Fibroblast of lung (primary cell): ENCODE measurements around the gene PDZD4. TPM values are rescaled to one million over a fixed set of nuclear protein-coding genes. Genes with fewer than 3 reads are reported as not detected.

ENCODE experiments used
- DNase-seq, 2 donors: peaks; one replicate each; pipeline versions ENCODE4 v3.0.0 to v3.0.0-alpha.2; 2010; ENCODE audit warnings: low read depth in 2 of 2
- H2AFZ ChIP-seq: 2 replicates; pipeline ENCODE4 v1.5.1; 2012; ENCODE audit warnings: low read length, control low read depth, inconsistent platforms
- H3K27ac ChIP-seq: 2 replicates; pipeline ENCODE4 v1.5.1; 2011; ENCODE audit warnings: low read length, control low read depth; ENCODE audit not compliant: insufficient read depth
- H3K27me3 ChIP-seq: 2 replicates; pipeline ENCODE4 v1.5.1; 2011; ENCODE audit warnings: mild to moderate bottlenecking, low read length; ENCODE audit not compliant: control insufficient read depth, insufficient read depth
- H3K36me3 ChIP-seq: 2 replicates; pipeline ENCODE4 v1.5.1; 2011; ENCODE audit warnings: low read length; ENCODE audit not compliant: control insufficient read depth, insufficient read depth
- H3K4me1 ChIP-seq: 2 replicates; pipeline ENCODE4 v1.5.1; 2011; ENCODE audit warnings: low read length; ENCODE audit not compliant: control insufficient read depth, insufficient read depth; ENCODE audit errors: extremely low read depth
- H3K4me2 ChIP-seq: 2 replicates; pipeline ENCODE4 v1.5.1; 2011; ENCODE audit warnings: low read length, control low read depth; ENCODE audit not compliant: insufficient read depth; ENCODE audit errors: extremely low read depth
- H3K4me3 ChIP-seq, 4 experiments: fragments of 200-600 bp in 1 of 4; sonication (generic) in 1 of 4; replicated peaks in 1 of 4; 2 replicates each; pipeline ENCODE4 v1.5.1; 2011 to 2016; ENCODE audit warnings: low read length in 4 of 4, low read depth in 3 of 4, mild to moderate bottlenecking in 3 of 4, control low read depth in 2 of 4, inconsistent platforms in 1 of 4, mixed read lengths in 1 of 4; ENCODE audit not compliant: insufficient read depth in 1 of 4; ENCODE audit errors: control extremely low read depth in 1 of 4
- H3K79me2 ChIP-seq: 2 replicates; pipeline ENCODE4 v1.5.1; 2012; ENCODE audit warnings: mild to moderate bottlenecking, low read length, inconsistent platforms; ENCODE audit not compliant: control insufficient read depth, insufficient read depth
- H3K9ac ChIP-seq: 2 replicates; pipeline ENCODE4 v1.5.1; 2011; ENCODE audit warnings: mild to moderate bottlenecking, low read length, control low read depth; ENCODE audit not compliant: insufficient read depth
- H3K9me3 ChIP-seq: 2 replicates; pipeline ENCODE4 v1.5.1; 2012; ENCODE audit warnings: low read depth, low read length; ENCODE audit not compliant: control insufficient read depth, insufficient read depth
- H4K20me1 ChIP-seq: 2 replicates; pipeline ENCODE4 v1.5.1; 2011; ENCODE audit warnings: low read length; ENCODE audit not compliant: control insufficient read depth, insufficient read depth; ENCODE audit errors: extremely low read depth
- CTCF ChIP-seq, 2 donors: IDR thresholded peaks in 1 of 2; conservative IDR thresholded peaks in 1 of 2; 1 replicate in 1 of 2; 2 replicates in 1 of 2; pipeline ENCODE4 v1.5.1; 2011 to 2012; ENCODE audit warnings: low read length in 2 of 2, control low read depth in 1 of 2, inconsistent platforms in 1 of 2, low read depth in 1 of 2, mild to moderate bottlenecking in 1 of 2
- EZH2 ChIP-seq: IDR thresholded peaks from 2 replicates; pipeline ENCODE4 v1.5.1; 2012; ENCODE audit warnings: low read length, control low read depth, mild to moderate bottlenecking; ENCODE audit errors: missing control alignments
- polyA plus RNA-seq, 2 donors: library from polyadenylated mRNA; depleted of rRNA in 1 of 2; stranded (reverse) in 1 of 2; unstranded in 1 of 2; fragments of >200 nt; gene quantifications; 2 replicates each; pipeline ENCODE4 v1.2.1, GENCODE V29; 2011 to 2012; ENCODE audit warnings: missing spikeins in 1 of 2
- total RNA-seq: library from RNA; depleted of rRNA; stranded (reverse); fragments of >200 nt; gene quantifications from 2 replicates; pipeline ENCODE4 v1.2.1, GENCODE V29; 2014

Gene PDZD4
- total and polyA plus RNA-seq, 2 donors (not counting 1 experiment from before 2014, with no cell fraction given): under 0.01 to 0.10 TPM

DNA sequence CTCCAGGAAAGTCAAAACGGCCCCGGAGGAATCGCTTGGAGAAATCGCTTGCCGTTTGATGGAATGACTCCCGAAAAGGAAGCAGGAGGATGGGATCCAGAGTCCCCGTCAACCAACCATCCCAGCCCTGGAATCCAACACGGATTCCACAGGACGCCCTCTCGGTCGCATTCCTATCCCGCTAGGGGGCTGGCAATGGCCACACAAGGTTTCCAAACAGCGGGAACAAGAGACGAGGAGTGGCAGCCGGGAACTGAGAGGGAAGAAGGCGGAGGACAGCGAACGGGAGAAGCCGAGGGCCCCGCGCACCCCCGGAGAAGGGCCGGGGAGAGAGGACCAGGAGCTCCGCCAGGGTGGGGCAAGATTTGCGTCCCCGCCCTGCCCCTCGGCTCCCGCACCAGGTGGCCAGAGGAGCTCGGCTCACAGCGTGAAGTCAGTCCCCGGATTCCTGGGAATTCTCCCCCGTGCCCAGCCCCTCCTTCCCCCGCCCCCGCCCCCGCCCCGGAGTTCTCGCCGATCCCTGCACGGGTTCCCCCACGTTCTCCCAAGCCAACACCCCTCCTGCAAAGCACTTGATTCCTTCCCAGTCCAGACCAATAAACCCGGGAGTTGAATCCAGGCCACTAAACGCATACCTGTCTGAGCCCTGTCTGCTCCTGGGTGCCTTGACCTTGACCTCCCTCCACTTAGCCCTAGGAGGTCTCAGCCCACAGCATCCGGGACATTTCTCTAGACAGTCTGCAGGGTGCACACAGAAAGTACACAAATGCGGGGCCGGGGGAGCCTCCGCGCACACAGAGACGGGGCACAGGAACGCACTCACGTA, 1.4 kb downstream of the PDZD4 start:
- Histone ChIP-seq H3K27ac (no peak overlapping the region), H4K20me1 (no peaks in the 10 kb centered on the region), H3K9me3 (no peaks in the 10 kb centered on the region), H3K4me2 (no peak overlapping the region), H3K4me1 (no peaks in the 10 kb centered on the region), H3K27me3 (peaks cover 37% of the 10 kb centered on the region), H3K4me3 (no peak overlapping the region), H3K9ac (no peak overlapping the region), H3K36me3 (no peaks in the 10 kb centered on the region), H2AFZ (no peak overlapping the region), H3K79me2 (no peaks in the 10 kb centered on the region)
- no peak for DNase-seq
- TF ChIP-seq EZH2 (peak; percentile 74), CTCF (conservative IDR thresholded peaks at IDR 0.05 in 1 of 2, IDR thresholded peaks at IDR 0.05 in 1 of 2; ENCODE audit: low read depth in 1 of 2, low read length in 2 of 2) (no peak)

DNA sequence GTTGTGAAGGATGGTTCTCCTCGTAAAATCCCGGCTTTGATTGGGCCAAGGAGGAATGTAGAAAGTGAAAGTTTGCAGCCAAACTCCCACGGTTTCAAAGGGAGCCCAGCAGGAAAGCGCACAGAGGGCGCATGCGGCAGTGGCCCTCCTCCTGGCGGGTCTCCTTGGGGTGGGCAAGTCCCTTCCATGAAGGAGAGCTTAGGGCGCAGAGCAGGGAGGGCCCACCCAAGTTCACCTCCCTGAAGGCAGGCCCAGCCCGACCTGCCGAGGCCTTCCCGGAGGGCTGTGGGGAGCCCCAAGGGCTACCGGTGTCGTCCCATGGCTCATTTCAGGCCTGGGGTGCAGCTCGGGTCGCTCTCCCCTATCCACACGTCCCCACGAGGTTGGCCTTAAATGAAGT, 2.0 kb downstream of the PDZD4 start:
- Histone ChIP-seq H3K9ac (no peak overlapping the region), H3K36me3 (no peaks in the 10 kb centered on the region), H2AFZ (no peak overlapping the region), H3K9me3 (no peaks in the 10 kb centered on the region), H3K4me1 (no peaks in the 10 kb centered on the region), H4K20me1 (no peaks in the 10 kb centered on the region), H3K79me2 (no peaks in the 10 kb centered on the region), H3K27me3 (peaks cover 40% of the 10 kb centered on the region), H3K4me2 (no peak overlapping the region), H3K27ac (no peak overlapping the region), H3K4me3 (no peak overlapping the region)
- no peak for DNase-seq
- TF ChIP-seq EZH2 (no peak), CTCF (conservative IDR thresholded peaks at IDR 0.05 in 1 of 2, IDR thresholded peaks at IDR 0.05 in 1 of 2; ENCODE audit: low read depth in 1 of 2, low read length in 2 of 2) (no peak)

DNA sequence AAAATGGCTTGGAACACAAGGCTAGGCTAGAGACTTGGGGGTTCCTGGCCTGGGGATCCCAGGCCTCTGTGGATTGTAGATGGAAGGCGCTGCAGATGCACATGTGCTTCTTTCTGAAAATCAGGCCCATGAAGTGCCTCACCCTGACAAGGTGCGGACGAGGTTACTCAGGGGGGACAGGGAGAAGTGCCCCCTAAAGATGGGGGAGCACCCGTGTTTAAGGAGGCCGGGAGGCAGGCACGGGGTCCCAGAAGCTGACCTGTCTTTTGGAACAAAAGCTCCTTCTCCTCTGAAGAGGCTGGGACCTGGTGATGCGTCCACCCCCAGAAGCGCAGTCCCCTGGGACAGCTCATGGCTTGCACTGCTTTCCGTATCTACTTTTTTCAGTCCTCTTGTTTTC, 2.4 kb downstream of the PDZD4 start:
- Histone ChIP-seq H3K9me3 (no peaks in the 10 kb centered on the region), H3K9ac (no peak overlapping the region), H4K20me1 (no peaks in the 10 kb centered on the region), H2AFZ (no peak overlapping the region), H3K79me2 (no peaks in the 10 kb centered on the region), H3K36me3 (no peaks in the 10 kb centered on the region), H3K4me3 (no peak overlapping the region), H3K27me3 (peaks cover 40% of the 10 kb centered on the region), H3K27ac (no peak overlapping the region), H3K4me1 (no peaks in the 10 kb centered on the region), H3K4me2 (no peak overlapping the region)
- TF ChIP-seq EZH2 (no peak), CTCF (conservative IDR thresholded peaks at IDR 0.05 in 1 of 2, IDR thresholded peaks at IDR 0.05 in 1 of 2; ENCODE audit: low read depth in 1 of 2, low read length in 2 of 2) (no peak)
- DNase-seq: no peak
